GM12878 (cell line): ENCODE results near the gene MGAT4B. TPM values are rescaled to one million over a fixed set of nuclear protein-coding genes. Genes with fewer than 3 reads are reported as not detected.

Source experiments
- ATAC-seq: fragments of 200-7000 bp; cut with Tn5 transposase; 3 replicates; pipeline ENCODE4 v1.9.1; 2020; ENCODE audit warnings: mild to moderate bottlenecking, moderate library complexity
- BruUV-seq: library from RNA; stranded (reverse); fragments of 400-500 nt; replicated peaks from 2 replicates; lab custom pipeline; 2021; lab: Mats Ljungman, UMichigan
- CTCF ChIA-PET: fragments of 300-600 bp; sonication (Branson Sonifier 250); formaldehyde crosslinking; extraction: SDS; loops from one replicate; lab custom pipeline; 2021; ENCODE audit warnings: inconsistent platforms; lab: Yijun Ruan, JAX
- POLR2A ChIA-PET: fragments of 350-600 bp; formaldehyde crosslinking; extraction: SDS; loops from one replicate; lab custom pipeline; 2021; ENCODE audit warnings: inconsistent platforms; lab: Charles Lee
- RAD21 ChIA-PET: fragments of 300-600 bp; sonication (Branson Sonifier 250); formaldehyde crosslinking; loops from one replicate; lab custom pipeline; 2023; ENCODE audit warnings: antibody characterized with exemption; ENCODE audit not compliant: unreplicated experiment; lab: Charles Lee
- SMC1A ChIA-PET: fragments of 300-600 bp; sonication (Branson Sonifier 250); formaldehyde crosslinking; loops from one replicate; lab custom pipeline; 2023; ENCODE audit not compliant: unreplicated experiment, uncharacterized antibody; lab: Charles Lee
- DNase-seq: peaks from one replicate; pipeline ENCODE4 v3.0.0-alpha.2; 2011; ENCODE audit warnings: low read depth, low spot score
- FAIRE-seq: peaks from 3 replicates; lab custom pipeline; 2011; peaks lifted over from hg19 to GRCh38; lab: Jason Lieb, UNC
- H2AFZ ChIP-seq: 2 replicates; pipeline ENCODE4 v1.6.0; 2011; ENCODE audit warnings: low read depth, low read length, control low read depth; ENCODE audit not compliant: control insufficient read depth
- H3K27ac ChIP-seq: 2 replicates; pipeline ENCODE4 v1.5.1; 2011; ENCODE audit warnings: control low read depth; ENCODE audit not compliant: control insufficient read depth, insufficient read depth
- H3K27me3 ChIP-seq, 2 experiments: replicated peaks in 1 of 2; 2 replicates each; pipeline versions ENCODE4 v1.6.0 to v1.6.1; 2011; ENCODE audit warnings: low read length in 1 of 2; ENCODE audit not compliant: control insufficient read depth in 2 of 2, insufficient read depth in 2 of 2
- H3K36me3 ChIP-seq, 2 experiments: 2 replicates each; pipeline ENCODE4 v1.5.1; 2011; ENCODE audit warnings: low read length in 1 of 2; ENCODE audit not compliant: control insufficient read depth in 2 of 2, insufficient read depth in 2 of 2
- H3K4me1 ChIP-seq: 2 replicates; pipeline ENCODE4 v1.6.1; 2011; ENCODE audit warnings: mild to moderate bottlenecking, low read length, moderate library complexity, mixed read lengths; ENCODE audit not compliant: control insufficient read depth, insufficient read depth
- H3K4me2 ChIP-seq: 2 replicates; pipeline ENCODE4 v1.6.0; 2011; ENCODE audit warnings: control low read depth; ENCODE audit not compliant: control insufficient read depth, insufficient read depth
- H3K4me3 ChIP-seq: fragments of 200-600 bp; sonication (generic); 2 replicates; pipeline ENCODE4 v1.5.1; 2016
- H3K79me2 ChIP-seq: 2 replicates; pipeline ENCODE4 v1.6.0; 2011; ENCODE audit warnings: low read length; ENCODE audit not compliant: control insufficient read depth, insufficient read depth
- H3K9ac ChIP-seq: 2 replicates; pipeline ENCODE4 v1.8.0; 2011; ENCODE audit warnings: low read length, control low read depth, mixed read lengths; ENCODE audit not compliant: control insufficient read depth, insufficient read depth
- H3K9me3 ChIP-seq: replicated peaks from 3 replicates; pipeline ENCODE4 v1.5.1; 2011; ENCODE audit warnings: mild to moderate bottlenecking, low read length; ENCODE audit not compliant: control insufficient read depth, insufficient read depth
- H4K20me1 ChIP-seq: 2 replicates; pipeline ENCODE4 v1.6.0; 2011; ENCODE audit not compliant: control insufficient read depth, insufficient read depth
- CEBPB ChIP-seq, 2 experiments: fragments of 150-350 bp in 1 of 2; IDR thresholded peaks; 2 replicates each; pipeline ENCODE4 v1.6.1; 2012 to 2014; ENCODE audit warnings: low read depth in 2 of 2, low read length in 2 of 2, borderline replicate concordance in 1 of 2, inconsistent platforms in 1 of 2
- MTA2 ChIP-seq: fragments of 450-650 bp; IDR thresholded peaks from 2 replicates; pipeline ENCODE4 v1.6.1; 2016; ENCODE audit warnings: low read depth, mild to moderate bottlenecking, moderate library complexity
- NFYB ChIP-seq: IDR thresholded peaks from 2 replicates; pipeline ENCODE4 v1.6.1; 2011; ENCODE audit warnings: low read depth, mild to moderate bottlenecking, low read length, improper control_type of control experiment, moderate library complexity; ENCODE audit not compliant: insufficient read depth
- POLR2AphosphoS2 ChIP-seq: IDR thresholded peaks from 2 replicates; pipeline ENCODE4 v1.6.1; 2011; ENCODE audit warnings: low read depth, mild to moderate bottlenecking, low read length, improper control_type of control experiment, moderate library complexity
- POLR2AphosphoS5 ChIP-seq: IDR thresholded peaks from 2 replicates; pipeline ENCODE4 v1.6.1; 2011; ENCODE audit warnings: mild to moderate bottlenecking, low read length, inconsistent platforms
- RCOR1 ChIP-seq: conservative IDR thresholded peaks from 2 replicates; pipeline ENCODE4 v1.6.1; 2012; ENCODE audit warnings: low read depth, low read length, improper control_type of control experiment
- STAT1 ChIP-seq: fragments of 450-650 bp; conservative IDR thresholded peaks from 2 replicates; pipeline ENCODE4 v1.6.1; 2014; ENCODE audit warnings: antibody characterized with exemption, mild to moderate bottlenecking
- ZBED1 ChIP-seq: IDR thresholded peaks from 2 replicates; pipeline ENCODE4 v1.6.1; 2016; ENCODE audit warnings: borderline replicate concordance
- ZNF207 ChIP-seq: fragments of 450-650 bp; IDR thresholded peaks from 2 replicates; pipeline ENCODE4 v1.6.1; 2014; ENCODE audit warnings: antibody characterized with exemption, mild to moderate bottlenecking, borderline replicate concordance
- ZNF217 ChIP-seq: fragments of 450-650 bp; IDR thresholded peaks from 2 replicates; pipeline ENCODE4 v1.6.1; 2017; ENCODE audit warnings: antibody characterized with exemption, mild to moderate bottlenecking
- ZNF24 ChIP-seq: fragments of 450-650 bp; IDR thresholded peaks from 2 replicates; pipeline ENCODE4 v1.6.1; 2017; ENCODE audit warnings: antibody characterized with exemption, mild to moderate bottlenecking
- ZNF274 ChIP-seq: IDR thresholded peaks from one replicate; pipeline ENCODE4 v1.8.0; 2011; ENCODE audit not compliant: insufficient read length, insufficient read depth
- ZNF384 ChIP-seq: IDR thresholded peaks from 2 replicates; pipeline ENCODE4 v1.6.1; 2012; ENCODE audit warnings: low read depth, mild to moderate bottlenecking, low read length, improper control_type of control experiment, borderline replicate concordance
- WGBS: methylation state at CpG from one replicate; pipeline ENCODE4 v1.1.6; 2016; ENCODE audit warnings: low lambda C conversion rate; ENCODE audit not compliant: insufficient replicate concordance, insufficient coverage; ENCODE audit errors: missing lambda C conversion rate; 5-methylcytosine and 5-hydroxymethylcytosine counted together
- in situ Hi-C: fragments of 300-500 bp; cut with MboI; formaldehyde crosslinking; loops from 9 replicates; pipeline ENCODE4 v1.14.3; 2018; ENCODE audit warnings: mixed read lengths
- intact Hi-C: fragments of 100-400 bp; cut with micrococcal nuclease; formaldehyde crosslinking; loops from one replicate; pipeline ENCODE4 v1.14.2; 2022; ENCODE audit not compliant: unreplicated experiment
- polyA plus RNA-seq, 11 experiments: library from polyadenylated mRNA; depleted of rRNA in 4 of 11; unstranded in 6 of 11; stranded (reverse) in 5 of 11; fragments of >200 nt; fragmentation: Nextera tagmentation in 4 of 11; fragmentation: Illumina TruSeq in 1 of 11; extraction: Ambion mirVana in 4 of 11; extraction: Trizol in 1 of 11; gene quantifications; 1 replicate in 1 of 11; 2 replicates in 10 of 11; pipeline versions ENCODE4 v1.2.1 to v1.2.3, GENCODE V29; 2011 to 2016; ENCODE audit warnings: inconsistent platforms in 2 of 11, missing spikeins in 2 of 11, low read depth in 1 of 11
- total RNA-seq, 4 experiments: library from RNA; depleted of rRNA in 3 of 4; stranded (reverse); fragments of >200 nt in 3 of 4; fragmentation: Illumina TruSeq in 1 of 4; extraction: Trizol in 1 of 4; gene quantifications; 2 replicates each; pipeline versions ENCODE4 v1.2.1 to v1.2.3, GENCODE V29; 2013 to 2021
- TF ChIP-seq, protein P1 (sequence below): fragments of 450-650 bp; IDR thresholded peaks from 2 replicates; pipeline ENCODE4 v1.6.1; 2016; ENCODE audit warnings: mild to moderate bottlenecking

Gene MGAT4B
- total and polyA plus RNA-seq, 10 of the 15 experiments (the other 5 are each of a cell fraction or from before 2014, with no cell fraction given), result 0.60 to 82.5 (median 34.4) TPM; not detected in 1

GRCh38 chr5:179824745-179825112 lies 18.1 kb upstream of the MGAT4B start:
- ChIA-PET SMC1A (interaction anchor here (0.7 kb wide), 1 partner anchor 12 kb away, joined by 3 read pairs; no protein-coding TSS in a partner anchor), RAD21 (no interaction called here), POLR2A (no interaction called here), CTCF (no interaction called here)
- in situ Hi-C loops (loop anchor here (25.0 kb wide), 1 partner anchor 988 kb away; the partner anchor contains the start of gene MGAT1), intact Hi-C loops (no loop called here)
- ATAC-seq (no peak), DNase-seq (no peak), FAIRE-seq (no peak)
- no peaks in the 10 kb centered on the region for H3K9me3 ChIP-seq
- no peak overlapping the region for H2AFZ ChIP-seq
- no peak overlapping the region for H3K9ac ChIP-seq
- peaks cover 17% of the 10 kb centered on the region for H4K20me1 ChIP-seq
- no peak overlapping the region for H3K4me3 ChIP-seq
- H3K79me2 ChIP-seq, result peaks cover 29% of the 10 kb centered on the region
- no peak overlapping the region for H3K4me2 ChIP-seq
- 100% methylated on average over 3 of the region's 3 CpGs for WGBS
- no peaks in the 10 kb centered on the region for H3K27me3 ChIP-seq
- TF ChIP-seq MTA2, result no peak
- 0 out of 2 replicates have a peak, but pooled peaks have one; percentile 4 for TF ChIP-seq POLR2AphosphoS2
- no peak for TF ChIP-seq RCOR1
- no peak for TF ChIP-seq NFYB
- TF ChIP-seq ZBED1, result no peak
- no peak for TF ChIP-seq ZNF384
- no peak for TF ChIP-seq STAT1
- no peak for TF ChIP-seq ZNF207
- TF ChIP-seq POLR2AphosphoS5, result 0 out of 2 replicates have a peak, but pooled peaks have one; percentile 9
- TF ChIP-seq, protein P1, sequence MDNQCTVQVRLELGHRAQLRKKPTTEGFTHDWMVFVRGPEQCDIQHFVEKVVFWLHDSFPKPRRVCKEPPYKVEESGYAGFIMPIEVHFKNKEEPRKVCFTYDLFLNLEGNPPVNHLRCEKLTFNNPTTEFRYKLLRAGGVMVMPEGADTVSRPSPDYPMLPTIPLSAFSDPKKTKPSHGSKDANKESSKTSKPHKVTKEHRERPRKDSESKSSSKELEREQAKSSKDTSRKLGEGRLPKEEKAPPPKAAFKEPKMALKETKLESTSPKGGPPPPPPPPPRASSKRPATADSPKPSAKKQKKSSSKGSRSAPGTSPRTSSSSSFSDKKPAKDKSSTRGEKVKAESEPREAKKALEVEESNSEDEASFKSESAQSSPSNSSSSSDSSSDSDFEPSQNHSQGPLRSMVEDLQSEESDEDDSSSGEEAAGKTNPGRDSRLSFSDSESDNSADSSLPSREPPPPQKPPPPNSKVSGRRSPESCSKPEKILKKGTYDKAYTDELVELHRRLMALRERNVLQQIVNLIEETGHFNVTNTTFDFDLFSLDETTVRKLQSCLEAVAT, result no peak
- TF ChIP-seq CEBPB (IDR thresholded peaks at IDR 0.05; ENCODE audit: borderline replicate concordance in 1 of 2, low read depth in 2 of 2, low read length in 2 of 2), result no peak
- no peak for TF ChIP-seq ZNF217
- no peak for TF ChIP-seq ZNF24
- TF ChIP-seq ZNF274, result no peak
- TF ChIP-seq, all 136 proteins: peak for 2
- no peak overlapping the region for H3K27ac ChIP-seq
- H3K4me1 ChIP-seq, result peaks cover 19% of the 10 kb centered on the region
- peaks cover 20 to 30% of the 10 kb centered on the region in 2 experiments for H3K36me3 ChIP-seq
- BruUV-seq, result no TSS peak
